GM23338 (cell line): ENCODE results near the gene CTXND2. TPM values are rescaled to one million over a fixed set of nuclear protein-coding genes. Genes with fewer than 3 reads are reported as not detected.
A peak's percentile ranks its signal among the peaks of the same experiment; 100 is the strongest.

Experiments used
- ATAC-seq: fragments of 200-7000 bp; cut with Tn5 transposase; 3 replicates; pipeline ENCODE4 v1.9.1; 2020
- DNase-seq: peaks from one replicate; pipeline ENCODE4 v3.0.0-alpha.2; 2015; ENCODE audit warnings: low spot score
- H2AFZ ChIP-seq: fragments of 200-600 bp; sonication (generic); 2 replicates; pipeline ENCODE4 v1.8.0; 2016; ENCODE audit warnings: antibody characterized with exemption, mild to moderate bottlenecking, moderate library complexity
- H3F3A ChIP-seq: fragments of 200-600 bp; sonication (generic); replicated peaks from 2 replicates; pipeline ENCODE4 v1.8.0; 2017; ENCODE audit warnings: antibody characterized with exemption, mixed run types, low read depth
- H3K27ac ChIP-seq: fragments of 200-600 bp; sonication (generic); 2 replicates; pipeline ENCODE4 v1.6.1; 2016; ENCODE audit warnings: low read depth
- H3K27me3 ChIP-seq: fragments of 200-600 bp; sonication (generic); 2 replicates; pipeline ENCODE4 v1.8.0; 2016; ENCODE audit warnings: mild to moderate bottlenecking, mixed run types, moderate library complexity; ENCODE audit not compliant: insufficient read depth
- H3K36me3 ChIP-seq: fragments of 200-600 bp; sonication (generic); 2 replicates; pipeline ENCODE4 v1.8.0; 2016; ENCODE audit warnings: mild to moderate bottlenecking; ENCODE audit not compliant: insufficient read depth
- H3K4me1 ChIP-seq: fragments of 200-600 bp; sonication (generic); 2 replicates; pipeline ENCODE4 v1.8.0; 2016; ENCODE audit warnings: mild to moderate bottlenecking, moderate library complexity; ENCODE audit not compliant: insufficient read depth
- H3K4me2 ChIP-seq: fragments of 200-600 bp; sonication (generic); 2 replicates; pipeline ENCODE4 v1.7.1; 2017; ENCODE audit warnings: mixed run types
- H3K4me3 ChIP-seq: fragments of 200-600 bp; sonication (generic); 2 replicates; pipeline ENCODE4 v1.6.1; 2016; ENCODE audit warnings: mixed run types
- H3K79me2 ChIP-seq: fragments of 200-600 bp; sonication (generic); replicated peaks from 2 replicates; pipeline ENCODE4 v1.8.0; 2017; ENCODE audit warnings: mild to moderate bottlenecking; ENCODE audit not compliant: insufficient read depth
- H3K9me2 ChIP-seq: fragments of 200-600 bp; sonication (generic); 2 replicates; pipeline ENCODE4 v1.8.0; 2017; ENCODE audit not compliant: insufficient read depth
- H4K20me1 ChIP-seq: fragments of 200-600 bp; sonication (generic); replicated peaks from 2 replicates; pipeline ENCODE4 v1.8.0; 2017; ENCODE audit warnings: mild to moderate bottlenecking; ENCODE audit not compliant: insufficient read depth
- H3K27ac Mint-ChIP-seq: 2 replicates; pipeline ENCODE4 v1.8.0; 2020; ENCODE audit warnings: inconsistent platforms, mild to moderate bottlenecking, moderate library complexity, mixed read lengths
- H3K27me3 Mint-ChIP-seq: 3 replicates; pipeline ENCODE4 v1.8.0; 2022; ENCODE audit warnings: low read depth, mild to moderate bottlenecking, moderate library complexity, mixed read lengths, inconsistent platforms; ENCODE audit not compliant: insufficient read depth, poor library complexity
- H3K36me3 Mint-ChIP-seq: 3 replicates; pipeline ENCODE4 v1.8.0; 2021; ENCODE audit warnings: low read depth, mild to moderate bottlenecking, inconsistent platforms, moderate library complexity, mixed read lengths
- H3K4me1 Mint-ChIP-seq: 3 replicates; pipeline ENCODE4 v1.8.0; 2020; ENCODE audit warnings: mild to moderate bottlenecking, inconsistent platforms, mixed read lengths
- H3K4me3 Mint-ChIP-seq: 3 replicates; pipeline ENCODE4 v1.8.0; 2021; ENCODE audit warnings: moderate library complexity, mild to moderate bottlenecking, inconsistent platforms, mixed read lengths
- H3K9me3 Mint-ChIP-seq: 3 replicates; pipeline ENCODE4 v1.8.0; 2020; ENCODE audit warnings: moderate library complexity, mild to moderate bottlenecking, inconsistent platforms, mixed read lengths
- CREB1 ChIP-seq: fragments of 250-450 bp; sonication (Bioruptor Pico); IDR thresholded peaks from 2 replicates; pipeline ENCODE4 v1.5.0; 2020; ENCODE audit warnings: low read depth, mild to moderate bottlenecking, moderate library complexity
- EZH2 ChIP-seq: fragments of 200-600 bp; sonication (generic); IDR thresholded peaks from one replicate; pipeline ENCODE4 v1.8.0; 2017; ENCODE audit warnings: antibody characterized with exemption, mild to moderate bottlenecking, low read depth; ENCODE audit not compliant: unreplicated experiment
- EZH2phosphoT487 ChIP-seq: fragments of 200-600 bp; sonication (generic); IDR thresholded peaks from one replicate; pipeline ENCODE4 v1.8.1; 2018; ENCODE audit warnings: antibody characterized with exemption; ENCODE audit not compliant: unreplicated experiment
- JUNB ChIP-seq: IDR thresholded peaks from one replicate; pipeline ENCODE4 v1.6.1; 2016; ENCODE audit warnings: antibody characterized with exemption; ENCODE audit not compliant: unreplicated experiment
- NANOG ChIP-seq: IDR thresholded peaks from 2 replicates; pipeline ENCODE4 v1.6.1; 2016; ENCODE audit warnings: antibody characterized with exemption, borderline replicate concordance
- POLR2AphosphoS5 ChIP-seq: IDR thresholded peaks from 2 replicates; pipeline ENCODE4 v1.6.1; 2016; ENCODE audit warnings: antibody characterized with exemption, low read depth
- STAT1 ChIP-seq: IDR thresholded peaks from one replicate; pipeline ENCODE4 v1.6.1; 2016; ENCODE audit warnings: antibody characterized with exemption; ENCODE audit not compliant: unreplicated experiment
- ZNF114 ChIP-seq: fragments of 250-450 bp; sonication (Bioruptor Pico); IDR thresholded peaks from 2 replicates; pipeline ENCODE4 v1.5.0; 2020; ENCODE audit warnings: mild to moderate bottlenecking, moderate library complexity
- ZNF331 ChIP-seq: fragments of 250-450 bp; sonication (Bioruptor Pico); IDR thresholded peaks from 2 replicates; pipeline ENCODE4 v1.5.0; 2020; ENCODE audit warnings: low read depth, mild to moderate bottlenecking, moderate library complexity
- polyA plus RNA-seq: library from polyadenylated mRNA; unstranded; fragments of >200 nt; fragmentation: Nextera tagmentation; extraction: Ambion mirVana; gene quantifications from 2 replicates; pipeline ENCODE4 v1.2.1, GENCODE V29; 2016
- total RNA-seq: library from RNA; depleted of rRNA; stranded (reverse); fragments of >200 nt; shearing (Covaris generic); gene quantifications from 2 replicates; pipeline ENCODE4 v1.2.3, GENCODE V29; 2014
- TF ChIP-seq, protein P1 (sequence below): IDR thresholded peaks from 2 replicates; pipeline ENCODE4 v1.6.1; 2016; ENCODE audit warnings: antibody characterized with exemption
- TF ChIP-seq, protein P2 (sequence below): fragments of 250-450 bp; sonication (Bioruptor Pico); IDR thresholded peaks from 2 replicates; pipeline ENCODE4 v1.5.0; 2020; ENCODE audit warnings: mild to moderate bottlenecking, moderate library complexity
- TF ChIP-seq, protein P3 (sequence below), 2 experiments: fragments of 200-600 bp in 1 of 2; sonication (generic) in 1 of 2; conservative IDR thresholded peaks; 2 replicates each; pipeline versions ENCODE4 v1.5.1 to v1.6.1; 2016 to 2017; ENCODE audit warnings: antibody characterized with exemption in 2 of 2, low read depth in 2 of 2, mild to moderate bottlenecking in 2 of 2, moderate library complexity in 1 of 2
- TF ChIP-seq, protein P4 (sequence below): IDR thresholded peaks from one replicate; pipeline ENCODE4 v1.6.1; 2018; ENCODE audit warnings: antibody characterized with exemption; ENCODE audit not compliant: unreplicated experiment

Gene CTXND2
- total and polyA plus RNA-seq, 2 experiments from 2014 or later, result not detected

DNA sequence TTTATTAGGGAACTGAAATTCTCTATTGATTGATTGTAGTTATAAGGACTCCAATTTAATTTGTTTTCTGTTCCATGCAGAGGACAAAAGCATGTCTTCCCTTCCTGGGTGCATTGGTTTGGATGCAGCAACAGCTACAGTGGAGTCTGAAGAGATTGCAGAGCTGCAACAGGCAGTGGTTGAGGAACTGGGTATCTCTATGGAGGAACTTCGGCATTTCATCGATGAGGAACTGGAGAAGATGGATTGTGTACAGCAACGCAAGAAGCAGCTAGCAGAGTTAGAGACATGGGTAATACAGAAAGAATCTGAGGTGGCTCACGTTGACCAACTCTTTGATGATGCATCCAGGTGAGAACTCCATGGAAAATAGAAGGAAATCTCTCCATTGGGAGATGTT, 40.7 kb downstream of the CTXND2 start:
- Histone ChIP-seq H3K27ac (no peak overlapping the region), H3K4me2 (no peak overlapping the region; the same call in 1 of the 2 replicates), H3K4me3 (peak overlapping the region; percentile 76; the same call in 1 of the 2 replicates), H3K79me2 (peaks cover 22% of the 10 kb centered on the region), H3K9me2 (no peaks in the 10 kb centered on the region), H2AFZ (no peak overlapping the region), H4K20me1 (no peaks in the 10 kb centered on the region), H3K27me3 (no peaks in the 10 kb centered on the region), H3K36me3 (peaks cover 50% of the 10 kb centered on the region), H3K4me1 (peaks cover 6% of the 10 kb centered on the region; the same call in 1 of the 2 replicates), H3F3A (peaks cover 7% of the 10 kb centered on the region; the same call in 1 of the 2 replicates)
- TF ChIP-seq, protein P1, sequence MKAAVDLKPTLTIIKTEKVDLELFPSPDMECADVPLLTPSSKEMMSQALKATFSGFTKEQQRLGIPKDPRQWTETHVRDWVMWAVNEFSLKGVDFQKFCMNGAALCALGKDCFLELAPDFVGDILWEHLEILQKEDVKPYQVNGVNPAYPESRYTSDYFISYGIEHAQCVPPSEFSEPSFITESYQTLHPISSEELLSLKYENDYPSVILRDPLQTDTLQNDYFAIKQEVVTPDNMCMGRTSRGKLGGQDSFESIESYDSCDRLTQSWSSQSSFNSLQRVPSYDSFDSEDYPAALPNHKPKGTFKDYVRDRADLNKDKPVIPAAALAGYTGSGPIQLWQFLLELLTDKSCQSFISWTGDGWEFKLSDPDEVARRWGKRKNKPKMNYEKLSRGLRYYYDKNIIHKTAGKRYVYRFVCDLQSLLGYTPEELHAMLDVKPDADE, result no peak
- TF ChIP-seq ZNF331 (CRISPR knock-in tag) (no peak), EZH2phosphoT487 (no peak), POLR2AphosphoS5 (no peak), EZH2 (no peak), ZNF114 (CRISPR knock-in tag) (no peak), CREB1 (CRISPR knock-in tag) (no peak), JUNB (no peak), STAT1 (no peak), NANOG (no peak)
- TF ChIP-seq, protein P2, sequence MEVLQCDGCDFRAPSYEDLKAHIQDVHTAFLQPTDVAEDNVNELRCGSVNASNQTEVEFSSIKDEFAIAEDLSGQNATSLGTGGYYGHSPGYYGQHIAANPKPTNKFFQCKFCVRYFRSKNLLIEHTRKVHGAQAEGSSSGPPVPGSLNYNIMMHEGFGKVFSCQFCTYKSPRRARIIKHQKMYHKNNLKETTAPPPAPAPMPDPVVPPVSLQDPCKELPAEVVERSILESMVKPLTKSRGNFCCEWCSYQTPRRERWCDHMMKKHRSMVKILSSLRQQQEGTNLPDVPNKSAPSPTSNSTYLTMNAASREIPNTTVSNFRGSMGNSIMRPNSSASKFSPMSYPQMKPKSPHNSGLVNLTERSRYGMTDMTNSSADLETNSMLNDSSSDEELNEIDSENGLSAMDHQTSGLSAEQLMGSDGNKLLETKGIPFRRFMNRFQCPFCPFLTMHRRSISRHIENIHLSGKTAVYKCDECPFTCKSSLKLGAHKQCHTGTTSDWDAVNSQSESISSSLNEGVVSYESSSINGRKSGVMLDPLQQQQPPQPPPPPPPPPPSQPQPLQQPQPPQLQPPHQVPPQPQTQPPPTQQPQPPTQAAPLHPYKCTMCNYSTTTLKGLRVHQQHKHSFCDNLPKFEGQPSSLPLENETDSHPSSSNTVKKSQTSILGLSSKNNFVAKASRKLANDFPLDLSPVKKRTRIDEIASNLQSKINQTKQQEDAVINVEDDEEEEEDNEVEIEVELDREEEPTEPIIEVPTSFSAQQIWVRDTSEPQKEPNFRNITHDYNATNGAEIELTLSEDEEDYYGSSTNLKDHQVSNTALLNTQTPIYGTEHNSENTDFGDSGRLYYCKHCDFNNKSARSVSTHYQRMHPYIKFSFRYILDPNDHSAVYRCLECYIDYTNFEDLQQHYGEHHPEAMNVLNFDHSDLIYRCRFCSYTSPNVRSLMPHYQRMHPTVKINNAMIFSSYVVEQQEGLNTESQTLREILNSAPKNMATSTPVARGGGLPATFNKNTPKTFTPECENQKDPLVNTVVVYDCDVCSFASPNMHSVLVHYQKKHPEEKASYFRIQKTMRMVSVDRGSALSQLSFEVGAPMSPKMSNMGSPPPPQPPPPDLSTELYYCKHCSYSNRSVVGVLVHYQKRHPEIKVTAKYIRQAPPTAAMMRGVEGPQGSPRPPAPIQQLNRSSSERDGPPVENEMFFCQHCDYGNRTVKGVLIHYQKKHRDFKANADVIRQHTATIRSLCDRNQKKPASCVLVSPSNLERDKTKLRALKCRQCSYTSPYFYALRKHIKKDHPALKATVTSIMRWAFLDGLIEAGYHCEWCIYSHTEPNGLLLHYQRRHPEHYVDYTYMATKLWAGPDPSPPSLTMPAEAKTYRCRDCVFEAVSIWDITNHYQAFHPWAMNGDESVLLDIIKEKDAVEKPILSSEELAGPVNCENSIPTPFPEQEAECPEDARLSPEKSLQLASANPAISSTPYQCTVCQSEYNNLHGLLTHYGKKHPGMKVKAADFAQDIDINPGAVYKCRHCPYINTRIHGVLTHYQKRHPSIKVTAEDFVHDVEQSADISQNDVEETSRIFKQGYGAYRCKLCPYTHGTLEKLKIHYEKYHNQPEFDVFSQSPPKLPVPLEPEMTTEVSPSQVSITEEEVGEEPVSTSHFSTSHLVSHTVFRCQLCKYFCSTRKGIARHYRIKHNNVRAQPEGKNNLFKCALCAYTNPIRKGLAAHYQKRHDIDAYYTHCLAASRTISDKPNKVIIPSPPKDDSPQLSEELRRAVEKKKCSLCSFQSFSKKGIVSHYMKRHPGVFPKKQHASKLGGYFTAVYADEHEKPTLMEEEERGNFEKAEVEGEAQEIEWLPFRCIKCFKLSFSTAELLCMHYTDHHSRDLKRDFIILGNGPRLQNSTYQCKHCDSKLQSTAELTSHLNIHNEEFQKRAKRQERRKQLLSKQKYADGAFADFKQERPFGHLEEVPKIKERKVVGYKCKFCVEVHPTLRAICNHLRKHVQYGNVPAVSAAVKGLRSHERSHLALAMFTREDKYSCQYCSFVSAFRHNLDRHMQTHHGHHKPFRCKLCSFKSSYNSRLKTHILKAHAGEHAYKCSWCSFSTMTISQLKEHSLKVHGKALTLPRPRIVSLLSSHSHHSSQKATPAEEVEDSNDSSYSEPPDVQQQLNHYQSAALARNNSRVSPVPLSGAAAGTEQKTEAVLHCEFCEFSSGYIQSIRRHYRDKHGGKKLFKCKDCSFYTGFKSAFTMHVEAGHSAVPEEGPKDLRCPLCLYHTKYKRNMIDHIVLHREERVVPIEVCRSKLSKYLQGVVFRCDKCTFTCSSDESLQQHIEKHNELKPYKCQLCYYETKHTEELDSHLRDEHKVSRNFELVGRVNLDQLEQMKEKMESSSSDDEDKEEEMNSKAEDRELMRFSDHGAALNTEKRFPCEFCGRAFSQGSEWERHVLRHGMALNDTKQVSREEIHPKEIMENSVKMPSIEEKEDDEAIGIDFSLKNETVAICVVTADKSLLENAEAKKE, result no peak
- TF ChIP-seq, protein P3, sequence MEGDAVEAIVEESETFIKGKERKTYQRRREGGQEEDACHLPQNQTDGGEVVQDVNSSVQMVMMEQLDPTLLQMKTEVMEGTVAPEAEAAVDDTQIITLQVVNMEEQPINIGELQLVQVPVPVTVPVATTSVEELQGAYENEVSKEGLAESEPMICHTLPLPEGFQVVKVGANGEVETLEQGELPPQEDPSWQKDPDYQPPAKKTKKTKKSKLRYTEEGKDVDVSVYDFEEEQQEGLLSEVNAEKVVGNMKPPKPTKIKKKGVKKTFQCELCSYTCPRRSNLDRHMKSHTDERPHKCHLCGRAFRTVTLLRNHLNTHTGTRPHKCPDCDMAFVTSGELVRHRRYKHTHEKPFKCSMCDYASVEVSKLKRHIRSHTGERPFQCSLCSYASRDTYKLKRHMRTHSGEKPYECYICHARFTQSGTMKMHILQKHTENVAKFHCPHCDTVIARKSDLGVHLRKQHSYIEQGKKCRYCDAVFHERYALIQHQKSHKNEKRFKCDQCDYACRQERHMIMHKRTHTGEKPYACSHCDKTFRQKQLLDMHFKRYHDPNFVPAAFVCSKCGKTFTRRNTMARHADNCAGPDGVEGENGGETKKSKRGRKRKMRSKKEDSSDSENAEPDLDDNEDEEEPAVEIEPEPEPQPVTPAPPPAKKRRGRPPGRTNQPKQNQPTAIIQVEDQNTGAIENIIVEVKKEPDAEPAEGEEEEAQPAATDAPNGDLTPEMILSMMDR (conservative IDR thresholded peaks at IDR 0.05; ENCODE audit: low read depth in 2 of 2), result no peak
- TF ChIP-seq, protein P4, sequence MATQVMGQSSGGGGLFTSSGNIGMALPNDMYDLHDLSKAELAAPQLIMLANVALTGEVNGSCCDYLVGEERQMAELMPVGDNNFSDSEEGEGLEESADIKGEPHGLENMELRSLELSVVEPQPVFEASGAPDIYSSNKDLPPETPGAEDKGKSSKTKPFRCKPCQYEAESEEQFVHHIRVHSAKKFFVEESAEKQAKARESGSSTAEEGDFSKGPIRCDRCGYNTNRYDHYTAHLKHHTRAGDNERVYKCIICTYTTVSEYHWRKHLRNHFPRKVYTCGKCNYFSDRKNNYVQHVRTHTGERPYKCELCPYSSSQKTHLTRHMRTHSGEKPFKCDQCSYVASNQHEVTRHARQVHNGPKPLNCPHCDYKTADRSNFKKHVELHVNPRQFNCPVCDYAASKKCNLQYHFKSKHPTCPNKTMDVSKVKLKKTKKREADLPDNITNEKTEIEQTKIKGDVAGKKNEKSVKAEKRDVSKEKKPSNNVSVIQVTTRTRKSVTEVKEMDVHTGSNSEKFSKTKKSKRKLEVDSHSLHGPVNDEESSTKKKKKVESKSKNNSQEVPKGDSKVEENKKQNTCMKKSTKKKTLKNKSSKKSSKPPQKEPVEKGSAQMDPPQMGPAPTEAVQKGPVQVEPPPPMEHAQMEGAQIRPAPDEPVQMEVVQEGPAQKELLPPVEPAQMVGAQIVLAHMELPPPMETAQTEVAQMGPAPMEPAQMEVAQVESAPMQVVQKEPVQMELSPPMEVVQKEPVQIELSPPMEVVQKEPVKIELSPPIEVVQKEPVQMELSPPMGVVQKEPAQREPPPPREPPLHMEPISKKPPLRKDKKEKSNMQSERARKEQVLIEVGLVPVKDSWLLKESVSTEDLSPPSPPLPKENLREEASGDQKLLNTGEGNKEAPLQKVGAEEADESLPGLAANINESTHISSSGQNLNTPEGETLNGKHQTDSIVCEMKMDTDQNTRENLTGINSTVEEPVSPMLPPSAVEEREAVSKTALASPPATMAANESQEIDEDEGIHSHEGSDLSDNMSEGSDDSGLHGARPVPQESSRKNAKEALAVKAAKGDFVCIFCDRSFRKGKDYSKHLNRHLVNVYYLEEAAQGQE, result no peak
- H3K36me3 Mint-ChIP-seq, result peaks cover 61% of the 10 kb centered on the region
- ATAC-seq (no peak), DNase-seq (no peak)
- peaks cover 5% of the 10 kb centered on the region for H3K27me3 Mint-ChIP-seq
- no peak overlapping the region for H3K27ac Mint-ChIP-seq
- peak overlapping the region; percentile 95 for H3K4me3 Mint-ChIP-seq
- H3K4me1 Mint-ChIP-seq, result peaks cover 2% of the 10 kb centered on the region
- peaks cover 4% of the 10 kb centered on the region; the same call in 2 of the 3 replicates for H3K9me3 Mint-ChIP-seq
